GM18951 (cell line): ENCODE results near the gene ST7L.
A peak's percentile ranks its signal among the peaks of the same experiment; 100 is the strongest.
"Not testable (repeated sequence)": the region's sequence is repeated elsewhere in the genome, so short reads cannot be mapped to it uniquely, and the experiment has no call there.

Experiments
- POLR2A ChIP-seq: IDR thresholded peaks from 4 replicates; pipeline ENCODE4 v1.6.1; 2011; ENCODE audit warnings: mild to moderate bottlenecking; ENCODE audit not compliant: insufficient read length, insufficient read depth; ENCODE audit errors: extremely low read depth
- in situ Hi-C: fragments of 300-500 bp; cut with MboI; formaldehyde crosslinking; loops from one replicate; pipeline ENCODE4 v1.12.0; 2022; ENCODE audit warnings: low sequenced_read_pairs, mixed read lengths, inconsistent platforms; ENCODE audit not compliant: unreplicated experiment

The ST7L gene

GRCh38 chr1:112618721-112619517 lies at the start of gene ST7L:
ST7L (minus strand) TSS chr1:112619141; CDS start chr1:112619113, 28 bp downstream.
- peak; percentile 71 for TF ChIP-seq POLR2A
- in situ Hi-C loops: loop anchor here (5.0 to 10.0 kb wide), 3 partner anchors 88 to 224 kb away; partner anchors contain the start of genes CTTNBP2NL, RHOC and WNT2B

- no peak for TF ChIP-seq POLR2A
- in situ Hi-C loops: no loop called here
These were observed 48.0 kb upstream of the ST7L start for GRCh38 chr1:112666946-112667345.

GRCh38 chr1:112665857-112666256 lies 46.9 kb upstream of the ST7L start:
- in situ Hi-C loops: no loop called here
- TF ChIP-seq POLR2A: no peak

- no peak for TF ChIP-seq POLR2A
- in situ Hi-C loops: no loop called here
These were observed 32.3 kb upstream of the ST7L start for GRCh38 chr1:112651205-112651604.

GRCh38 chr1:112646225-112646624 lies 27.3 kb upstream of the ST7L start:
- in situ Hi-C loops: no loop called here
- TF ChIP-seq POLR2A: no peak

GRCh38 chr1:112643080-112643479 lies 24.1 kb upstream of the ST7L start:
- no peak for TF ChIP-seq POLR2A
- in situ Hi-C loops: no loop called here

GRCh38 chr1:112640437-112640836 lies 21.5 kb upstream of the ST7L start:
- in situ Hi-C loops: not testable (repeated sequence)

- in situ Hi-C loops: no loop called here
- no peak for TF ChIP-seq POLR2A
These were observed 19.1 kb upstream of the ST7L start for GRCh38 chr1:112638110-112638428.

GRCh38 chr1:112637254-112638109 lies 18.5 kb upstream of the ST7L start:
- TF ChIP-seq POLR2A: no peak
- in situ Hi-C loops: no loop called here

GRCh38 chr1:112636597-112637253 lies 17.8 kb upstream of the ST7L start:
- in situ Hi-C loops: no loop called here
- no peak for TF ChIP-seq POLR2A

GRCh38 chr1:112636056-112636455 lies 17.1 kb upstream of the ST7L start:
- no peak for TF ChIP-seq POLR2A
- in situ Hi-C loops: no loop called here

- TF ChIP-seq POLR2A: no peak
- in situ Hi-C loops: no loop called here
These were observed 15.4 kb upstream of the ST7L start for GRCh38 chr1:112634367-112634766.

GRCh38 chr1:112633628-112634027 lies 14.7 kb upstream of the ST7L start:
- TF ChIP-seq POLR2A: no peak
- in situ Hi-C loops: no loop called here
